ENCODE measurements around the gene DDIT4. TPM values are rescaled to one million over a fixed set of nuclear protein-coding genes. Genes with fewer than 3 reads are reported as not detected.
A peak's percentile ranks its signal among the peaks of the same experiment; 100 is the strongest.

Gene DDIT4
- total RNA-seq, 1 experiment from 2014 or later, result 20.7 TPM

GRCh38 chr10:72316748-72317435 is 43.2 kb downstream of the DDIT4 start:
- Histone ChIP-seq H3K9me3 (ENCODE audit: low read depth, low read length, poor library complexity, severe bottlenecking) (no peaks in the 10 kb centered on the region), H3K36me3 (ENCODE audit: insufficient read depth, low read length, poor library complexity, severe bottlenecking) (no peaks in the 10 kb centered on the region), H3K4me1 (ENCODE audit: insufficient read depth, low read length, poor library complexity, severe bottlenecking) (peaks cover 44% of the 10 kb centered on the region), H3K4me3 (ENCODE audit: low read depth, low read length, poor library complexity, severe bottlenecking) (no peak overlapping the region), H3K27ac (ENCODE audit: low read depth, low read length, poor library complexity, severe bottlenecking) (no peak overlapping the region), H3K27me3 (replicated peaks; ENCODE audit: insufficient read depth, low read depth, low read length, poor library complexity) (no peaks in the 10 kb centered on the region)
- peak; percentile 50 for DNase-seq (ENCODE audit: low spot score)
- POLR2A ChIA-PET (ENCODE audit: low non-redundant PET), result interaction anchor here (0.8 kb wide), 1 partner anchor 44 kb away, joined by 5 read pairs; the partner anchor contains the start of gene DDIT4
- TF ChIP-seq EZH2 (IDR thresholded peaks at IDR 0.05; ENCODE audit: borderline replicate concordance, low read depth, low read length, poor library complexity, severe bottlenecking) (no peak), CTCF (conservative IDR thresholded peaks at IDR 0.05; ENCODE audit: low read depth, low read length) (no peak)
- intact Hi-C loops (cut with micrococcal nuclease; ENCODE audit: unreplicated experiment), result no loop called here
- BruUV-seq (replicated peaks), result no TSS peak
- CTCF ChIA-PET, result interaction anchor here (0.9 kb wide), 1 partner anchor 42 kb away, joined by 3 read pairs; no protein-coding TSS in a partner anchor

GRCh38 chr10:72318418-72319262 is 44.9 kb downstream of the DDIT4 start:
- BruUV-seq (replicated peaks), result TSS peak; percentile 78
- Histone ChIP-seq H3K27me3 (replicated peaks; ENCODE audit: insufficient read depth, low read depth, low read length, poor library complexity) (no peaks in the 10 kb centered on the region), H3K36me3 (ENCODE audit: insufficient read depth, low read length, poor library complexity, severe bottlenecking) (no peaks in the 10 kb centered on the region), H3K9me3 (ENCODE audit: low read depth, low read length, poor library complexity, severe bottlenecking) (no peaks in the 10 kb centered on the region), H3K4me3 (ENCODE audit: low read depth, low read length, poor library complexity, severe bottlenecking) (peak overlapping the region; percentile 45), H3K4me1 (ENCODE audit: insufficient read depth, low read length, poor library complexity, severe bottlenecking) (peaks cover 46% of the 10 kb centered on the region), H3K27ac (ENCODE audit: low read depth, low read length, poor library complexity, severe bottlenecking) (peak overlapping the region; percentile 96)
- intact Hi-C loops (cut with micrococcal nuclease; ENCODE audit: unreplicated experiment), result no loop called here
- no peak for DNase-seq (ENCODE audit: low spot score)
- ChIA-PET CTCF (interaction anchor here (1.0 kb wide), 1 partner anchor 423 kb away, joined by 14 read pairs; no protein-coding TSS in a partner anchor), POLR2A (ENCODE audit: low non-redundant PET) (interaction anchor here (0.6 to 0.8 kb wide), 2 partner anchors 14 to 45 kb away, joined by 3 to 17 read pairs; no protein-coding TSS in a partner anchor)
- TF ChIP-seq CTCF (conservative IDR thresholded peaks at IDR 0.05; ENCODE audit: low read depth, low read length) (no peak), EZH2 (IDR thresholded peaks at IDR 0.05; ENCODE audit: borderline replicate concordance, low read depth, low read length, poor library complexity, severe bottlenecking) (no peak)

GRCh38 chr10:72319416-72320254 is 45.9 kb downstream of the DDIT4 start:
- Histone ChIP-seq H3K27ac (ENCODE audit: low read depth, low read length, poor library complexity, severe bottlenecking) (peak overlapping the region; percentile 96), H3K4me1 (ENCODE audit: insufficient read depth, low read length, poor library complexity, severe bottlenecking) (peaks cover 46% of the 10 kb centered on the region), H3K27me3 (replicated peaks; ENCODE audit: insufficient read depth, low read depth, low read length, poor library complexity) (no peaks in the 10 kb centered on the region), H3K36me3 (ENCODE audit: insufficient read depth, low read length, poor library complexity, severe bottlenecking) (no peaks in the 10 kb centered on the region), H3K9me3 (ENCODE audit: low read depth, low read length, poor library complexity, severe bottlenecking) (no peaks in the 10 kb centered on the region), H3K4me3 (ENCODE audit: low read depth, low read length, poor library complexity, severe bottlenecking) (peak overlapping the region; percentile 45)
- DNase-seq (ENCODE audit: low spot score), result peak; percentile 93
- BruUV-seq (replicated peaks), result TSS peak; percentile 71
- ChIA-PET CTCF (interaction anchor here (0.6 to 1.0 kb wide), 3 partner anchors 16 to 889 kb away, joined by 11 to 23 read pairs (median 14); no protein-coding TSS in a partner anchor), POLR2A (ENCODE audit: low non-redundant PET) (interaction anchor here (0.6 to 0.7 kb wide), 3 partner anchors 14 to 195 kb away, joined by 3 to 11 read pairs (median 7); no protein-coding TSS in a partner anchor)
- intact Hi-C loops (cut with micrococcal nuclease; ENCODE audit: unreplicated experiment), result loop anchor here (5.0 to 10.0 kb wide), 2 partner anchors 47 to 95 kb away; partner anchors contain the start of gene DDIT4
- TF ChIP-seq CTCF (conservative IDR thresholded peaks at IDR 0.05; ENCODE audit: low read depth, low read length) (no peak), EZH2 (IDR thresholded peaks at IDR 0.05; ENCODE audit: borderline replicate concordance, low read depth, low read length, poor library complexity, severe bottlenecking) (no peak)

Measured in A673 (cell line).